Neutrophil (primary cell): ENCODE results near the gene PCDH7.

Experiments used
- H3K27ac ChIP-seq: fragments of 200-600 bp; sonication (generic); 2 replicates; pipeline ENCODE4 v1.5.1; 2016; ENCODE audit warnings: mild to moderate bottlenecking, moderate library complexity
- H3K27me3 ChIP-seq: fragments of 200-600 bp; sonication (generic); 2 replicates; pipeline ENCODE4 v1.6.0; 2016; ENCODE audit warnings: mild to moderate bottlenecking
- H3K36me3 ChIP-seq: fragments of 200-600 bp; sonication (generic); 2 replicates; pipeline ENCODE4 v1.5.1; 2017
- H3K4me1 ChIP-seq, 2 experiments: fragments of 200-600 bp in 1 of 2; sonication (generic) in 1 of 2; 1 replicate in 1 of 2; 2 replicates in 1 of 2; pipeline versions ENCODE4 v1.5.1 to v1.6.1; 2013 to 2016; ENCODE audit warnings: low read depth in 1 of 2, low read length in 1 of 2, mild to moderate bottlenecking in 1 of 2, moderate library complexity in 1 of 2; ENCODE audit not compliant: control insufficient read depth in 1 of 2, insufficient read depth in 1 of 2
- H3K4me3 ChIP-seq, 2 experiments: fragments of 200-600 bp in 1 of 2; sonication (generic) in 1 of 2; 1 replicate in 1 of 2; 2 replicates in 1 of 2; pipeline ENCODE4 v1.5.1; 2013 to 2016; ENCODE audit warnings: low read depth in 1 of 2, low read length in 1 of 2, mild to moderate bottlenecking in 1 of 2, moderate library complexity in 1 of 2
- H3K9me3 ChIP-seq: fragments of 200-600 bp; sonication (generic); 2 replicates; pipeline ENCODE4 v1.5.1; 2016
- TF ChIP-seq, protein P1 (sequence below): fragments of 200-600 bp; sonication (generic); IDR thresholded peaks from 2 replicates; pipeline ENCODE4 v1.5.1; 2016; ENCODE audit warnings: antibody characterized with exemption

The PCDH7 gene

DNA sequence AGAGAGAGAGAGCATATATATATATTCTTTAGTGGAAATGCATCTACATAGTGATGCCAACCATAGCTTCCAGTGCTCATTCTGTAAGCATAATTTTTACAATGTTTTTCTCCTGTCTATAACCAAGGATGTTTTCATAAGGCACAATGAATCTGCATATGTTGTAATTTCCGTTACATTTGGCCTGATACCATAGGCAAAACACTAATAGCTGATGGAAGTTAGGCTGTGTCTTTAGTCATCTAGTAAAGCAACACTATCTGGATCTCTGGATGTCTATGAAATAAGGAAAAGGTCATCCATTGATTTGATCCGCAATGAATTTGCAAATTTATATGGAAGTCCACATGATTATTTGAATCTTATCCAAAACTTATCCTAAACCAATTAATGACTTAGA is 8.1 kb downstream of the PCDH7 start:
- Histone ChIP-seq H3K4me3 (no peak overlapping the region), H3K9me3 (no peaks in the 10 kb centered on the region), H3K27ac (no peak overlapping the region), H3K36me3 (no peaks in the 10 kb centered on the region), H3K27me3 (peaks cover 45% of the 10 kb centered on the region), H3K4me1 (no peaks in the 10 kb centered on the region)
- TF ChIP-seq, protein P1, sequence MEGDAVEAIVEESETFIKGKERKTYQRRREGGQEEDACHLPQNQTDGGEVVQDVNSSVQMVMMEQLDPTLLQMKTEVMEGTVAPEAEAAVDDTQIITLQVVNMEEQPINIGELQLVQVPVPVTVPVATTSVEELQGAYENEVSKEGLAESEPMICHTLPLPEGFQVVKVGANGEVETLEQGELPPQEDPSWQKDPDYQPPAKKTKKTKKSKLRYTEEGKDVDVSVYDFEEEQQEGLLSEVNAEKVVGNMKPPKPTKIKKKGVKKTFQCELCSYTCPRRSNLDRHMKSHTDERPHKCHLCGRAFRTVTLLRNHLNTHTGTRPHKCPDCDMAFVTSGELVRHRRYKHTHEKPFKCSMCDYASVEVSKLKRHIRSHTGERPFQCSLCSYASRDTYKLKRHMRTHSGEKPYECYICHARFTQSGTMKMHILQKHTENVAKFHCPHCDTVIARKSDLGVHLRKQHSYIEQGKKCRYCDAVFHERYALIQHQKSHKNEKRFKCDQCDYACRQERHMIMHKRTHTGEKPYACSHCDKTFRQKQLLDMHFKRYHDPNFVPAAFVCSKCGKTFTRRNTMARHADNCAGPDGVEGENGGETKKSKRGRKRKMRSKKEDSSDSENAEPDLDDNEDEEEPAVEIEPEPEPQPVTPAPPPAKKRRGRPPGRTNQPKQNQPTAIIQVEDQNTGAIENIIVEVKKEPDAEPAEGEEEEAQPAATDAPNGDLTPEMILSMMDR: no peak

GRCh38 chr4:30743897-30744296 is 23.7 kb downstream of the PCDH7 start:
- TF ChIP-seq, protein P1: no peak
- Histone ChIP-seq H3K9me3 (no peaks in the 10 kb centered on the region), H3K4me1 (no peaks in the 10 kb centered on the region), H3K4me3 (no peak overlapping the region), H3K36me3 (no peaks in the 10 kb centered on the region), H3K27me3 (no peaks in the 10 kb centered on the region), H3K27ac (no peak overlapping the region)

- H3K4me1 ChIP-seq: no peaks in the 10 kb centered on the region
- TF ChIP-seq, protein P1: no peak
- no peaks in the 10 kb centered on the region for H3K9me3 ChIP-seq
- no peak overlapping the region for H3K4me3 ChIP-seq
- no peaks in the 10 kb centered on the region for H3K27me3 ChIP-seq
- H3K36me3 ChIP-seq: no peaks in the 10 kb centered on the region
- H3K27ac ChIP-seq: no peak overlapping the region
Observed at GRCh38 chr4:30744386-30744785, 24.2 kb downstream of the PCDH7 start.

- H3K27me3 ChIP-seq: no peaks in the 10 kb centered on the region
- TF ChIP-seq, protein P1: no peak
- no peaks in the 10 kb centered on the region for H3K36me3 ChIP-seq
- no peaks in the 10 kb centered on the region for H3K4me1 ChIP-seq
- no peak overlapping the region for H3K27ac ChIP-seq
- no peaks in the 10 kb centered on the region for H3K9me3 ChIP-seq
- no peak overlapping the region for H3K4me3 ChIP-seq
Observed at GRCh38 chr4:30744957-30745640, 24.9 kb downstream of the PCDH7 start.

- H3K4me1 ChIP-seq: no peaks in the 10 kb centered on the region
- H3K27me3 ChIP-seq: no peaks in the 10 kb centered on the region
- H3K9me3 ChIP-seq: no peaks in the 10 kb centered on the region
Observed at GRCh38 chr4:30746735-30747134, 26.6 kb downstream of the PCDH7 start.

More at GRCh38 chr4:30746735-30747134, 26.6 kb downstream of the PCDH7 start:
- Histone ChIP-seq H3K36me3 (no peaks in the 10 kb centered on the region), H3K27ac (no peak overlapping the region), H3K4me3 (no peak overlapping the region)
- TF ChIP-seq, protein P1: no peak
